Hematopoietic multipotent progenitor cell treated with erythropoietin and hydrocortisone succinate and interleukin-3 and kit ligand, for 4 days (in vitro differentiated cells): ENCODE data around the gene RIMS4.

Experiments used
- DNase-seq: peaks from one replicate; pipeline ENCODE4 v3.0.0-alpha.2; 2015

The RIMS4 gene

DNA sequence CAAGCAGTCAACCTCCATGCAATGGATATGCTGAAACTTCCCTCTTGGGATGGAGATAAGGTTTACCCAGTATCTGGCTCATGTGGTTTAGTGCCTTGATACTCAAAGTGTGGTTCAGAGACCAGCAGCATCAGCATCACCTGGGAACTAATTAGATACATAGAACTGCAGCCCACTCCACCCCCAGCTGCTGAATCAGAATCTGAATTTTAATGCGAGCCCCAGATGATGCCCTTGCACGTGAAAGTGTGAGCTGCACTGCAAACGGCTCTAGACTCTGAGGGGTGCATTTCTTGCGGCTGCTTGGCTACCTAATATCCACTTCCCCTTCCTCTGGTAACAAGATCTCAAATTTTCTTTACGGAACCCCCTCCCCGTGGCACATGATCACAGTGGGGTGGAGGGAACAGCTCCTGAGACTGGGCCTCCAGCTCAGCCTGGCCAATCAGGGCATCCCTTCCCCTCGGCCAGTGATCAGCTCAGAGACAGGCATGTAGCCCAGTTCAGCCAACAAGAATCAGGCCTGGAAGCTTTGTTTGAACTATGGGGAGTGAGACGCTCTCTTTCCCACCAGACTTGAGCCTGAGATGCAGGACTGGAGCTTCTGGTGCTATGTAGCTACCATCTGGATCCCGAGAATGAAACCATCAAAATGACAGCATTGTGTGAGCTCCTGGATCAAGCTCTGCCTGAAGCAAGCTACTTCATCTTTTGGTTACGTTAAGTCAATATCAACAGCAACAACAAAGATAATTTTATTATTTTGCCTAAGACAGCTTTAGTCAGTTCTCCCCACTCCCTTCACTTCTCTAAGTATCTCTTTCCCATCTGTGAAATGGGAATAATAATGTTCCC, 51.9 kb downstream of the RIMS4 start:
- DNase-seq: peak; percentile 33

DNA sequence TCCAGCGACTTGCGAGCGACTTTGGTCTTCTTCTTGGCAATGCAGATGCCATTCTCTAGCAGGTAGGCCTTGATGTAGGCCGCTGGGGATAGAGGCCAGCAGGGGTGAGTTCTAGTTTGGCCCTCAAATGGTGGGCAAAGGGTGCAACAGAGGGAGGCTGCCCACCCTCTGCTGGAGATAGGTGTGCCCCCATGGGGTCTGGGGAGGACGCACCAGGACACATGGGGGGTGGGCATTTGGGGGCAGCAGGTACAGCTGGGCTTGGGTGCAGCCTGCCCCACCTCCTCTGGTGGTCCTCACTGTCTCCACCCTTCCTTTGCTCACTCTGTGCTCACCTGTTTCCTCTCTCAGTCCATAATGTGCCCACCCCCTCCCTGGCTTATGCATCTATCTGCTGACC, 53.4 kb downstream of the RIMS4 start:
- no peak for DNase-seq

DNA sequence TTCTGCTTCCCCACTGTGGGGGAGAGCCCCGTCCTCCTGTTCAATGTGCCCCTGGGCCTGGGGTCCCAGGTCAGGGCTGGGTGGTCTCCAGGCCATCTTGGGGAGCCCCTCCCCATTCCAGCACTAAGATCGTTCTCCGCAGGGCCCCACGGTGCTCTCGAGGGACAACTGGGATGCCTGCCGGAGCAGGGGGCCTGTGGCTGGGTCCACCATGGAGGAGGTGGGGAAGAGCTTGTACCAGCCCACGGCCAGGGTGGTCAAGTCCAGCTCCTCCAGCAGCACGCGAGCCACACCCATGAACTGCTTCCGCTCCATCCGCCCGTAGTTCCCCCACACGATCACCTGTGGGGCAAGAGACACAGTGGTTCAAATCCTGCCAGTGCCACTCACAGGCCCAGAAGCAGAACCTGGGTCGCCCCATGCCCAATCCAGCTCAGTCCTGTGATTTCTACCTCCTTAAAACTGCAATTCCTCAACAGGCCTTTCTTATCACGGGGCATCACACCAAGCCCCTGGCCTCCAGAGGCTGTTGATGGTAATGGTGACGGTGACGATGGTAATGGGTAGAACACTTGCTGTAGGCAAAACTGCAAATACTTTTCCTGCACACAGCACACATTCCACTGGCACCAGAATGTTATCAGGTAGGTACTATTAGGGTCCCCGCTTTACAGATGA, 54.2 kb downstream of the RIMS4 start:
- no peak for DNase-seq

DNA sequence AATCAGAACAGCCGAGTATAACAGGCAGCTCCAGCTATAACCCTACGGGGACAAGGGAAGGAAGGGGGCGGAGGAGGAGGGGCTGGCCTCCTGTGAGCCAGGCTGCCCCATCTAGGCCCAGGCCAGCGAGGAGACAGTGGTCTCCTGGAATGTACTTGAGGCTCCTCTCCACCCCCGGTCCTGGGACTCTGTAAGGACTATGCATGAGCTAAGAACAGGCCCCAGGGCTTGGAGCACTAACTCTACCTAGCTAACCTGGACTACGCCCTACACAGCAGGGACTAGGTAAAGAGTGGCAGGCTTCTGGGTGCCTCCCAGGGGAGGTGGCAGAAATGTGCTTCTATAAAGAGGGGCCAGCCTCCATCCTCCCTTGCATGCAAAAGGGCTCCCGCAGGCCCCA, 55.8 kb downstream of the RIMS4 start:
- DNase-seq: no peak

DNA sequence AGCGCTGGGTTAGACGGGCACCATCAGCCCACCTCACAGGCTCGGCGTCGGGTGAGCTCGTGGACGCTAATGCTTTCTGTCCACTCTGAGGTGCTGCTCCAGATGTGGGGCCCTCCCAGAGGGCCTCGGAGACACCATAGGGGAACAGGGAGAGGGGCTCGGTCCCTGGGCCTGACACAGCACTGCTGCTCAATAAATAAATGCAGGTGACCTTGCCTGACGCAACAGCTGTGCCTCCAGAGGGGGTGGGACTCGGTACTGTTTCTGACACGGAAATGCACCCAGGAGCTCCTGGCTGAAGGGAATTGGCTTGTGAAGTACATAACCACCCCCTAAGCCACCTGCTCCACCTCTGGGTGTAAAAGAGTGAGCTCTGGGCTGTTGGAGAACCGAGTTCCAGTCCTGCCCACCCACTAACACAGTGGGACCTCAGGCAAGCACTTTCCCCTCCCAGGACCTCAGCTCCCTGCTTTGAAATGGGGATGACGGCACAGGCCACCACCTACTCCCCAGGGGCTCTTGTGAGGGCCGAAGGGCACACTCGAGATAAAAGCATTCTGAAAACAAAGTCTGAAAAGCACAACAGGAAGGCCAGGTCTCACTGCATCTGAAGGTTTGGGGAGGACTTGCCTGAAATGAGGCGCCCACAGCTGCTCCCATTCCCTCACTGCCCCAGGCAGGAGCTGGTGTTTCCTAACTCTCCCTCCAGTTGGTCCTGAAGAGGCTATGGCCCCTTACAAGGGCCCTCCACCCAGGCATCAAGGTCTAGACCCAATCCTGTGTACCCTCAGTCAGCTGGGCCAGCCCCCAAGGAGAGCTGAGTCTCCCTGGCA, 58.0 kb downstream of the RIMS4 start:
- no peak for DNase-seq

DNA sequence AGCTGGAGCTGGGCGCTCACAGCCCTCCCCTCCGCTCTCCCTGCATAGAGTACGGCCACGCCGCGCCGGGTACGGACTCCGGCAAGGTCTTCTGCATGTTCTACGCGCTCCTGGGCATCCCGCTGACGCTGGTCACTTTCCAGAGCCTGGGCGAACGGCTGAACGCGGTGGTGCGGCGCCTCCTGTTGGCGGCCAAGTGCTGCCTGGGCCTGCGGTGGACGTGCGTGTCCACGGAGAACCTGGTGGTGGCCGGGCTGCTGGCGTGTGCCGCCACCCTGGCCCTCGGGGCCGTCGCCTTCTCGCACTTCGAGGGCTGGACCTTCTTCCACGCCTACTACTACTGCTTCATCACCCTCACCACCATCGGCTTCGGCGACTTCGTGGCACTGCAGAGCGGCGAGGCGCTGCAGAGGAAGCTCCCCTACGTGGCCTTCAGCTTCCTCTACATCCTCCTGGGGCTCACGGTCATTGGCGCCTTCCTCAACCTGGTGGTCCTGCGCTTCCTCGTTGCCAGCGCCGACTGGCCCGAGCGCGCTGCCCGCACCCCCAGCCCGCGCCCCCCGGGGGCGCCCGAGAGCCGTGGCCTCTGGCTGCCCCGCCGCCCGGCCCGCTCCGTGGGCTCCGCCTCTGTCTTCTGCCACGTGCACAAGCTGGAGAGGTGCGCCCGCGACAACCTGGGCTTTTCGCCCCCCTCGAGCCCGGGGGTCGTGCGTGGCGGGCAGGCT, 60.1 kb downstream of the RIMS4 start:
- peak; percentile 60 for DNase-seq

DNA sequence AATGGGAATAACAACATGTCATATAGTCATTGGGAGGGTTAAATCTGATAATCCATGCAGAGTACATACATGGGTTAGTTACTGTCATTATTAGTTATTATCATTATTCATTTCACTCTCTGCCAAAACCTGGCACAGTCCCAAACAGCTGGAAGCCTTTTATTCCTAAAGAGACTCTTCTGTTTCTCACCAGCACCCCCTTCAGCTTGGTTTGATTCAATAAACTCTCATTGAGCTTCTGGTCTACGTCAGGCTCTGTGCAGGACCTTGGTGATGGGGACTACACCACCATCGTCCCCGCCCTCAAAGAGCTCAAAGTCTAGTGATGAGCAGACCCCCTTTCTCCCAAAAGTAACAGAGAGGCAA, 62.4 kb downstream of the RIMS4 start:
- DNase-seq: peak; percentile 48

DNA sequence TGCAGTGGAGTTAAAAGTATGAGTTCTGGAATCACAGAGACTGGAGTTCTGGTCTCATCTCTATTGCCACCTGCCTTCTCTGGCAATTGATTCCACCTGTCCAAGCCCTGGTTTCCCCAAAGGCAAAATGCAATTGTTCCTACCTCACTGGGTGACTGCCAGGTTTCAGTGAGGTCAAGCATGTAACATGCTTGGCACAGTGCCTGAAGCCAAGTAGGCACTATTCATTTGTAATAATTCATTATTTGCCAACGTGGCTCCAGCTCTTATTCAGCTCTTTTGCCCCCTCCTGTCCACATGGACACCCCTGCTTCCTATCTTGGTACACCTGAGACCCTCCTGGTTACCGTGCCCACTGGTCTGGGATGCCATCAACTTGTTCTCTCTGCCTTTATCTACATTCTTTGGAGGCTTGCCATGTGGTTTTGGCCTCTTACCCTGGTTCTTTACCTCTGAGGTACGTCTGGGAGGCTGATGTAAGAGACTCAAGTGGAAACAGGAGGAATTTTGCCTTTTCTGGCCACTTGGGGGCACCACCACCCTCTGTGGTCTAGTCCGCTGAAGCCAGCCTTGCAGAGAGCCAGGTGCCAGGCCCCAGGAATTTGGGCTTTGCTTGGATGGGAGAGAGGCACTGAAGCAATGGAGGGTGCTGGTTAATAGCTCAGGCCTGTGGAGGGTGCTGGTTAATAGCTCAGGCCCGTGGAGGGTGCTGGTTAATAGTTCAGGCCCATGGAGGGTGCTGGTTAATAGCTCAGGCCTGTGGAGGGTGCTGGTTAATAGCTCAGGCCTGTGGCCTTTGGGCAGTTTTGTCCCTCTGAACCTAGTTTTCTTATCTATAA, 63.0 kb downstream of the RIMS4 start:
- DNase-seq: peak; percentile 88

DNA sequence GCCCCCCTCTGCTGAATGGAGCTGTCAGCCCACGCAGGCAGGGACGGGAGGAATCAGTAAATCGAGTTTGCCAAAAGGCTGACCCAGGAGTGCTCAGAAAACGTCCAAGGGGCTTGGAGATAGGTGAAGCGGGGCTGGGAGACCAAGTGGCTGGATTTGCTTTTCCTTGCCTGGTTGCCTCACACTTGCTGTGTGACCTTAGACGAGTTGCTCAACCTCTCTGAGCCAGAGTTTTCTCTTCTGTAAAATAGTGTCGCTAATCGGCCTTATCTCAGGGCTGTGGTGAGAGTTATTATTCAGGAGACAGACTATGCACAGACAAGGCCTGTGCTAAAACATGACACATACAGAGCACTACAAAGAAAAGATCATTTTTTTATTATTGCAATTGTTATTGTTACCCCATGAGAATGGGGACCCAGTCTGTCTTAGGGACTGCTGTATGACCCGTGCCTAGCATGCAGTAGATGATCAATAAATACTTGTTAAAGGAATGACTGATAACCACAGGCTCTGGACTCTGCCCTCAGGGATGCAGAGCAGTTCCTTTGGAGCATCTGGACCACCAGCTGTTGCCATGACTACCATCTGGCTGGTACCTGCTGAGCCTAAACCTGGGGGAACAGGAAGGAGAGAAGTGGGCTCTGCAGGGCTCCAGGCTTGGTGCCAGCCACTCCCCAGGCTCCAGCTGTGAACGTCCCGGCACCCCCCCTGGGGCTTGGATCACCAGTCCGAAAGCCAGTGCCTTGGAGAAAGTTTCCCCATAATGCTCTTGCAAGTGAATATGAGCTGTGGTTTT, 63.8 kb downstream of the RIMS4 start:
- DNase-seq: no peak

DNA sequence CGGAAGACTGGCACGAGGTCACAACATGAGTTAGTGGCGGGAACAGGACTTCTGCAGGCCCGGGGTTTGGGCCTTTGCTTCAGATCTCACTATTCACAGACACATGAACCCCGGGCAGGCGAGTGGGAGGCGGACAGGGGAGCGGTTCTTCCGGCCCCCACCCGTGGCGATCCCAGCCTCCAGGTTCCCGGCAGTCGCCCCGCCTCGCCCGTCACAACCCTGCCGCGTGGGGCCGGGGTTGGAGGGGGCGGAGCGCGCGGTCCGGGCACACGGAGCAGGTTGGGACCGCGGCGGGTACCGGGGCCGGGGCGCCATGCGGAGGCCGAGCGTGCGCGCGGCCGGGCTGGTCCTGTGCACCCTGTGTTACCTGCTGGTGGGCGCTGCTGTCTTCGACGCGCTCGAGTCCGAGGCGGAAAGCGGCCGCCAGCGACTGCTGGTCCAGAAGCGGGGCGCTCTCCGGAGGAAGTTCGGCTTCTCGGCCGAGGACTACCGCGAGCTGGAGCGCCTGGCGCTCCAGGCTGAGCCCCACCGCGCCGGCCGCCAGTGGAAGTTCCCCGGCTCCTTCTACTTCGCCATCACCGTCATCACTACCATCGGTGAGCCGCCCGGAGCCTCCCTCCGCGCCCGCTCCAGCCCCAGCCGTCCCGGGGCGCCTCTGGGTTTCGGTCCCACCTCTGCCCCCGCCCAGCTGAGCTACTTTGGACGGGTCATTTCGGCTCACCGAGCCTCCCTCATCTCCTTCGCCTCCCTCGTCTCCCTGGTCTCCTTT, 64.6 kb downstream of the RIMS4 start, which contains the start of gene KCNK15:
KCNK15 (plus strand) TSS at position 268 of the 769 bp plus-strand sequence; CDS start at position 314, 46 bp downstream.
- DNase-seq: peak; percentile 48

DNA sequence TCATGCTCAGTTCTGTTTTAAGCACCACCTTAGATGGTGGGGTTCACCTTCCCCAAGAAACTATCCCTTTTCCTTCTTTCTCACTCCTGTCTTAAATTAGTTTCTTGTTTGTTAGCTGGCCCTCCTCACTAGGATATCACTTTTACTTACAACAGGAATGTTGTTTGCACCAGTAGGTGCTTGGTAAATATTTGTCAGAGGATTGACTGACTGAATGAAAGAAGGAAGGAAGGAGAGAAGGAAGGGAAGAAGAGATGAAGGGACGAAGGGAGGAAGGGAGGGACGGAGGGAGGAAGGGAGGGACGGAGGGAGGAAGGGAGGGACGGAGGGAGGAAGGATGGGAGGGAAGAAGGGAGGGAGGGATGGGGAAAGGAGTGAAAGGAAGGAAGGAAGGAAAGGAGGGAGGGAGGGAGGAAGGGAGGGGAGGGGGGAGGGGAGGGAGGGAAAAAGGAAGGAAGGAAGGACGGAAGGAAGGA, 65.2 kb downstream of the RIMS4 start:
- no peak for DNase-seq

DNA sequence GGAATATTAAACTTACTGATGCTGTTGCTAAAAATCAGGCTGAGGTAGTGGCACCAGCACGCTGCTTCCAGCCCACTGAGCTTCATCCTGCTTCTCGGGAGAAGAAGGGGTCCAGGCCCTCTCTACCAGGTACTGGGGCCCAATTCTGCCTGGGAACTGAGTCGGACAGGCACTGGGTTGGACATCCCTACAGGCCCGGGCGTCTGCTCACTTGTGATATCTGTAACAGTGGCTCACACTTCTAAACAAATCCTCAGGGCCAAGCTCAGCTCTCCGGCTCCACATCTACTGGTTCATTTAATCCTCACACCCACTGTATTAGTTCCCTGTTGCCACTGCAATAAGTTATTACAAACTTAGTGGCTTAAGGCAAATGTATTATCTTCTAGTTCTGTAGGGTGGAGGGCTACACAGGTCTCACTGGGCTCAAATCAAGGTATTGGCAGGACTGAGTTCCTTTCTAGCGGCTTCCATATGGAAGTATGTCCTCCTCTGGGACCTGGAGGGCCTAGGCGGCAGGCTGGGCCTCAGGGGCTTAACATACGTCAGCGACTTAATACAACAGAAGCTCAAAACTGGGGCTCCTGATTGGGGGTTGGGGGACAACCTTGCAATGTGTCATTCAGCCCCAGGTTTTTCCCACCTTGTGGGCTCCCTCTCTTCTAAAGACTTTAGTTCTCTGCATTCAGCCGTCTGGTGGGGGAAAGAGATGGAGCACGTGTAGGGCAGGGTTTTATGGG, 66.3 kb downstream of the RIMS4 start:
- no peak for DNase-seq

DNA sequence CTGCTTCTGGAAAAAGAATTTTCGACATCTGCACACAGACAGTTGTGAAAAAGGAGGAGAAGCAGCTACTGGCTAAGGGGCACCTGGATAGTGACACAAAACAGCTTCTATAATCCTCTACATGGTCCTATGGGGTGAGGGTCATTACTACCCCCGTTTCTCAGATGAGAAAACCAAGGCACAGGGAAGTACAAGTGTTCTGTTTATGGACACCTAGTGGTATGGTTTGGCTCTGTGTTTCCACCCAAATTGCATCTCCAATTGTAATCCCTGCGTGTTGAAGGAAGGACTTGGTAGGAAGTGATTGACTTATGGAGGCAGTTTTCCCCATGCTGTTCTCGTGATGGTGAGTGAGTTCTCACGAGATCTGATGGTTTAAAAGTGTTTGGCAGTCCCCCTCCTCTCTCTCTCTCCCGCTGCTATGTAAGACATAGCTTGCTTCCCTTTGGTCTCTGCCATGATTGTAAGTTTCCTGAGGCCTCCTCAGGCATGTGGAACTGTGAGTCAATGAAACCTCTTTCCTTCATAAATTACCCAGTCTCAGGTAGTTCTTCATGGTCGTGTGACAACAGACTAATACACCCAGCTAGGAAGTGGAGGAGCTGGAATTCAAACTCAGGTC, 67.2 kb downstream of the RIMS4 start:
- DNase-seq: no peak

DNA sequence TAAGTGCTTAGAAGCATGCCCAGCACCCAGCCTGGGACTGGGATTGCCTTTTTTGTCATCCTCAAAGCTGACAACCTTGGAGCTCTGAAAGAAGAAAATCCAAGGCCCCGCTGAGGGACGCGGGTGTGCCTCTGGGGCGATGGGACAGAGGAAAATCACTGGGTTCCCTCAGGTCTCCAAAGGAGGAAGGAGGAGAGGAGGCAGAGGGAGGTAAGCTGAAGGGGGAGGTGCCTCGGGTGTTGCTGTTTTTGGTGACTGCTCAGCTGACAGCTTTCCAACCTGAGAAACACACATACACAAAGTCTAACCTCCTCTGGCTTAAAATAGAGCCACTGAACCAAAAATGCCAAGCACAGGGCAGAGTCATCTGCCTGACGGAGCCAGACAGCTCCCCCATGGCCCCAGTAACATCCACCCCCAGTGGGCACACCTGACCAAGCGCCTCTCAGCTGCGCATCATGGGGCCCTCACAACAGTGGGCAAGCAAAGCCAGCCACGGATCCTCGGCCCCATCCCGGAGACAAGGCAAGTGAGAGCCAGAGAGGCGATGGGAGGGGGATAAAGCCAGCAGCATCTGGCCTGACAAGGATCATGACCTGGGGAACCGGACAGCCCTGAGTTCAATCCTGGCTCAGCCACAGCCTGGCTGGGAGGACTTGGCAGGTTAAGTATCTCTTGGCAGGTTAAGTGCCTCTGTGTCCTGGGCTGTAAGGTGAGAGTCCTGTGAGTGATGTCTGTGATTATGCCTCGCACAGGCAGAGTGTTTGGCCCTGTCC, 67.9 kb downstream of the RIMS4 start:
- DNase-seq: no peak

DNA sequence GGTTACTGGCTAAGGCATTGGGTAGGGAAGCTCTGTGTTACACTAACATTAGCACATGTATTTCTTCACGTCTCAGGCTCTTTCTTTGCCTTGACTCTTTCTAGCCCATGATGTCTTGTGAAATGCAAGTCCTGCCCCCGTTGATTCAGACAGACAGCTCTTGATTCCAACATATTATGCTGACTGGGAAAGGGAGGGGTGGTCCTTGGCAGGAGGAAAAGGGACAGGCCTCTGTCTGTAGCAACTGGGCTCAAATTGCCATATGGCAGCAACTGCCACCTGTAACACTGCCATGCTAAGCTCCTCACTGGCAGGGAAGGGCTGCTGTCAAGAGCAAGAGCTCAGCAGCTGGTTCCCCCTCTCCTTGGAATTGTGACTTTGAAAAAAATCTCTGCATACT, 70.4 kb downstream of the RIMS4 start:
- DNase-seq: no peak

DNA sequence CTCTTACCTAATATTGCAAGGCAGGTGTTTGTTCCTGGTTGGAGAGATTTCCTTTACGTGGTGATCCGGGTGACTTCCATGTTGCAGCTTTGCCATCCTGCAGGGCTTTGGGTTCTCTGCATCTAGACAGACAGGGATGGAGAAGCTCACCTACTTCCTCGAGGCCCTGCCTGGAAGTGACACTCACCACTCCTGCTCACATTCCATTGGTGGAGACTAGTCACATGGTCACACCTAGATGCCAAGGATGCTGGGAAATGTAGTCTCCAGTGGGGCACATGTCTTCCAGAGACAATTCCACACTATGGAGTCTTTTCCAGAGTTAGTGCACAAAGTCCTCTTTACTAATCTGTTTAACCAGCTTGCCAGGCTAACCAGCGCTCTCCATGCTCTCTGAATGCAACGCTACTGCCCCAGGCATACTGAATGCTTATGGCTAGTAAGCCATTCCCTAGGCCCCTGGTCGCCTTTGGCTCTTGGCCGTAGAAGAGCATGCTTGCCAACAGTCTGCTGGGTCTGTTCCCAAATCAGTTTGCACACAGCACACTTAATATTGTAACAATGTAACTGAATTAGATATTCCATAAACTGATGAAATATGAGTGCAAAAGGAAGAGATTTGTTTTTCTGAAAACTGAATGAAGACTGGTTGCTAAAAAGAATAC, 71.4 kb downstream of the RIMS4 start:
- DNase-seq: peak; percentile 83

DNA sequence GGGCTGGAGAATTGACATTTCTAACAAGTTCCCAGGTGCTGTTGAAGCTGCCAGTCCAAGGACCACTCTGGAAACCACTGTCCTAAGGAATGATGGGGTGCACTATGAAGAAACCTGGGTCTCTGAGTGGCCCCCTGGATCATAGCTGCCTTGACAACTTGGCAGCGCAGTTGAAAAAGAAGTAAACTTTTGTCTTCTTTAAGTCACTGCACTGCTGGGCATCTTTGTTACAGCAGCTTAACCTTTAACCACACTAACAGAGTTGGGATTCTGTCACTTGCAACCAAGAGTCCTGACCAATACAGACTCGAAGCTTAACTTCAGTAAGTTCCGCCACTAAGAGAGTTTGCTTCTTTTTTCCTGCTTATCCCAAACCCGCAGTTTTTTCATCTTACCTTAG, 73.2 kb downstream of the RIMS4 start:
- DNase-seq: no peak
